Measurements from ENCODE around the gene DOCK7. TPM values are rescaled to one million over a fixed set of nuclear protein-coding genes. Genes with fewer than 3 reads are reported as not detected.
A peak's percentile ranks its signal among the peaks of the same experiment; 100 is the strongest.

The DOCK7 gene
- total RNA-seq, 1 donor from 2014 or later = 28.0 TPM

DNA sequence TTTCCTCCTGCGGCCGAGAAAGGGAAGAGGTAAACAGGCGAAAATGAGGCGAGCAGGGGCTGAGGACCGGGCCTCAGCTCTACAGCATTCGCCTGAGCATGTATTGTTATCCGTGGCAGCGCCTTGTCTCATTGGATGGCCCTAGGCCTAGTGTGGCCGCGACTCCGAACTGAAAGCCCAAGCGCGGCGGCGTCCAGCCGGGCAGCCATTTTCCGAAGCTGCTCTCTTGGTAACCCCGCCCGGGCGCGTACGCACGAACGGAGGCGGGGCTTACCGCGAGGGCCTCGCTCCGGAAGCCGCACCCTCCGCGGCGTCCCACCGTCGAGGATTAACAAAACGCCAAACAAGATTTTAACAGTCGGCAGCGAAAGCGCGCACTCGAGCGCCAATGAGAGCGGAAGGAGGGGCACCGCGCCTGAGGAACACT lies 252.1 kb downstream of the DOCK7 start:
- Mint-ChIP-seq H3K4me1 (ENCODE audit: unreplicated experiment) (peaks cover 13% of the 10 kb centered on the region), H3K27me3 (ENCODE audit: unreplicated experiment) (peaks cover 7% of the 10 kb centered on the region), H3K27ac (ENCODE audit: unreplicated experiment) (peak overlapping the region; percentile 99), H3K36me3 (ENCODE audit: low read depth, unreplicated experiment) (peaks cover 3% of the 10 kb centered on the region), H3K9me3 (ENCODE audit: unreplicated experiment) (no peaks in the 10 kb centered on the region), H3K4me3 (ENCODE audit: unreplicated experiment) (peak overlapping the region; percentile 95)
- DNase-seq (ENCODE audit: low spot score) = peak; percentile 94
- TF ChIP-seq, protein P1, sequence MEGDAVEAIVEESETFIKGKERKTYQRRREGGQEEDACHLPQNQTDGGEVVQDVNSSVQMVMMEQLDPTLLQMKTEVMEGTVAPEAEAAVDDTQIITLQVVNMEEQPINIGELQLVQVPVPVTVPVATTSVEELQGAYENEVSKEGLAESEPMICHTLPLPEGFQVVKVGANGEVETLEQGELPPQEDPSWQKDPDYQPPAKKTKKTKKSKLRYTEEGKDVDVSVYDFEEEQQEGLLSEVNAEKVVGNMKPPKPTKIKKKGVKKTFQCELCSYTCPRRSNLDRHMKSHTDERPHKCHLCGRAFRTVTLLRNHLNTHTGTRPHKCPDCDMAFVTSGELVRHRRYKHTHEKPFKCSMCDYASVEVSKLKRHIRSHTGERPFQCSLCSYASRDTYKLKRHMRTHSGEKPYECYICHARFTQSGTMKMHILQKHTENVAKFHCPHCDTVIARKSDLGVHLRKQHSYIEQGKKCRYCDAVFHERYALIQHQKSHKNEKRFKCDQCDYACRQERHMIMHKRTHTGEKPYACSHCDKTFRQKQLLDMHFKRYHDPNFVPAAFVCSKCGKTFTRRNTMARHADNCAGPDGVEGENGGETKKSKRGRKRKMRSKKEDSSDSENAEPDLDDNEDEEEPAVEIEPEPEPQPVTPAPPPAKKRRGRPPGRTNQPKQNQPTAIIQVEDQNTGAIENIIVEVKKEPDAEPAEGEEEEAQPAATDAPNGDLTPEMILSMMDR (IDR thresholded peaks at IDR 0.05; ENCODE audit: unreplicated experiment) = no peak

DNA sequence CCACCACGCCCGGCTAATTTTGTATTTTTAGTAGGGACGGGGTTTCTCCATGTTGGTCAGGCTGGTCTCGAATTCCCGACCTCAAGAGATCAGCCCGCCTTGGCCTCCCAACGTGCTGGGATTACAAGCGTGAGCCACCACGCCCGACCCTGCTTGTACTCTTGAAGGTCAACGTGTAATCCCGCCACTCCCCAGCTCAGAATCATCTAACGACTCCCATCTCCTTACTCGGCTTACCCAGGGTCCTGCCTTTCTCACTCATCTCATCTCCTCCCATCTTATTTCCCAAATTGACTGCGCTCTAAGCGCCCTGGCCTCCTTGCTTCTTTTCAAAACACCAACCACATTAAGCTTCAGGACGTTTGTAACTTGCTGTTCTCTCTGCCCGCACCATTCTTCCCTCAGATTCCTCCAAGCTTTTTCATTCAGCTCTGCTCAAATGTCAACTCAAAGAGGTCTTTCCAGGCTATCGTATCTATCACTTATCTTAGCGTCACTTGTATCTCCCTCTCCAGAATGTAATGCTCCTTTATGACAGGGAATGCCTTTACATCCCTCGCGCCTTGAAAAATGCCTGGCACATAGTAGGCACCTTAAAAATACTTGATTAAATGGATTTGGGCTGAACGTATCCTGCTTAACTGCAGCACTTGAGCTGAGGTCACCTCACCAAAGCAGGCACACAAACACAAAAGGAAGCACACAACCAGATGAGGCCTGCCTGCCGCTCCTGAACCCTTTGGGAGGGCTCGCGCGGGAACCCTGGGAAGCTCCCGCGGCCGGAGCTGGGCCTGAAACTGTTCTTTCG lies 252.8 kb downstream of the DOCK7 start:
- Mint-ChIP-seq H3K27ac (ENCODE audit: unreplicated experiment) (peak overlapping the region; percentile 99), H3K4me3 (ENCODE audit: unreplicated experiment) (peak overlapping the region; percentile 95), H3K4me1 (ENCODE audit: unreplicated experiment) (peaks cover 13% of the 10 kb centered on the region), H3K27me3 (ENCODE audit: unreplicated experiment) (peaks cover 7% of the 10 kb centered on the region), H3K36me3 (ENCODE audit: low read depth, unreplicated experiment) (peaks cover 3% of the 10 kb centered on the region), H3K9me3 (ENCODE audit: unreplicated experiment) (no peaks in the 10 kb centered on the region)
- TF ChIP-seq, protein P1 (IDR thresholded peaks at IDR 0.05; ENCODE audit: unreplicated experiment) = no peak
- DNase-seq (ENCODE audit: low spot score) = no peak

DNA sequence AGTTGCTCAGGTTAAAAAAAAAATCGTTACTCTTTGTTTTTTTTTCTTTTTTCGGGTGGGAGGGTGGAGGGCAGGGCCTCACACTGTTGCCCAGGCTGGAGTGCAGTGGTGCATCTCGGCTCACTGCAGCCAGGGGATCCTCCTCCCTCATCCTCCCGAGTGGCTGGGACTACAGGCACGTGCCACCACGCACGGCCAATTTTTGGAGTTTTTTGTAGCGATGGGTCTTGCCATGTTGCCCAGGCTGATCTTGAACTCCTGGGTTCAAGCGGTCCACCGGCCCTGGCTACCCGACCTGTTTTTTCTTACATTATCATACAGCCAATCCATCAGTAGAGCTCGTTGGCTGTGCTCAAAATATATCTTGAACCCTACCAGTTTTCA lies 253.6 kb downstream of the DOCK7 start:
- H3K27me3 Mint-ChIP-seq (ENCODE audit: unreplicated experiment) = peaks cover 7% of the 10 kb centered on the region
- H3K27ac Mint-ChIP-seq (ENCODE audit: unreplicated experiment) = no peak overlapping the region
- peaks cover 13% of the 10 kb centered on the region for H3K4me1 Mint-ChIP-seq (ENCODE audit: unreplicated experiment)
- no peak overlapping the region for H3K4me3 Mint-ChIP-seq (ENCODE audit: unreplicated experiment)
- no peak for DNase-seq (ENCODE audit: low spot score)
- TF ChIP-seq, protein P1 (IDR thresholded peaks at IDR 0.05; ENCODE audit: unreplicated experiment) = no peak
- peaks cover 3% of the 10 kb centered on the region for H3K36me3 Mint-ChIP-seq (ENCODE audit: low read depth, unreplicated experiment)
- no peaks in the 10 kb centered on the region for H3K9me3 Mint-ChIP-seq (ENCODE audit: unreplicated experiment)

DNA sequence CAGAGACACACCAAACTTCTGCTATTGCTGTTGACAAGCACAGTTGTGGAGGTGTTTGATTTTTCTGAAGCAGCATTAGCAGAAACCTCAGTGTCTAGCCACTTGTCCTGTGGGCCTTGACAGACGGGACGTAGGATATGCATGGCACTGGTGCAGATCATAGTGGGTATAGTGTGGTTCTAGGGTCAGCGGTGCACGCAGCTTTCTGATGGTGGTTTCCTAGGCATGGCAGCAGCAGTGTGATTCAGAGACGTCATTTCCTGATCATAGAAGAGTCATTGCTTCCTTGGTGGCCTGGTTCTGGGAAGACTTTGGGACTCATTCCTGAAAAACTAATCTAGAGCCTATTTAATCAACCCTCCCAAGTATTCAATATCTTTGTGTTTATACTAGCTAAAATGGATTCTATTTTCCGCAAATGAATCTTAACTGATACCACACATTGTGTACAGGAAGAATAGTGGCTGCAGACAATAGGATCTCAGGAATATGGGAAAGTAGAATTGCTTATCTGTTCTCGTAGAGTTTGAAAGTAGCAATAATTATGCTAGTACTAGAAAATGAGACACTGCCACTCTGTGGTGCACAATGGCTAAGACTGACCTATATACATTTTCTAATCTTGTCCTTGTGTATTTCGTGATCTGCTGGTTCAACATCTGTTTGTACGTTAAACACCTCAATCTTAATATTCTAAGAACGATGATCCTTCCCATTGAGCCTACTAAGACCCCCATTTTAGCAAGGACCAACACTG lies 254.1 kb downstream of the DOCK7 start:
- H3K4me3 Mint-ChIP-seq (ENCODE audit: unreplicated experiment) = peak overlapping the region; percentile 7
- DNase-seq (ENCODE audit: low spot score) = no peak
- no peaks in the 10 kb centered on the region for H3K9me3 Mint-ChIP-seq (ENCODE audit: unreplicated experiment)
- TF ChIP-seq, protein P1 (IDR thresholded peaks at IDR 0.05; ENCODE audit: unreplicated experiment) = no peak
- peaks cover 3% of the 10 kb centered on the region for H3K36me3 Mint-ChIP-seq (ENCODE audit: low read depth, unreplicated experiment)
- H3K27me3 Mint-ChIP-seq (ENCODE audit: unreplicated experiment) = peaks cover 7% of the 10 kb centered on the region
- peaks cover 13% of the 10 kb centered on the region for H3K4me1 Mint-ChIP-seq (ENCODE audit: unreplicated experiment)
- H3K27ac Mint-ChIP-seq (ENCODE audit: unreplicated experiment) = peak overlapping the region; percentile 38

DNA sequence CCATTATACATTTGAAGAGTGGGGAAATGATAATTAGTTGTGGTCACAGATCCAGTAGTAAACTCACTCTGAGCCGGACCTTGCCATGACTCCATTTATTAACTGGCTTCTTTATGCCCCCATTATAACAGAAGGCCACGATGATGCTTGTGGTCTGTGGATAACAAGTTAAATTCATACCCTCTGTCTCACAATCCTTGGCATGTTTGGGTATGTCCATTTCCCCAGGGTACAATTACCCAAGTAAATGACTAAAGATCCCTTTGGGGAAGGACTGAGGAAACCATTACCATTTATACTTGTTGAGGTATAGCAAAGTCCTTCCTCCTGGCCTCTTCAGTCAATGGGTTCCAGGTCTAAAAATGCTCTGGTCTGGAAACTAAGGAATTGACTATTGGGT lies 258.6 kb downstream of the DOCK7 start:
- peaks cover 2% of the 10 kb centered on the region for H3K27me3 Mint-ChIP-seq (ENCODE audit: unreplicated experiment)
- no peaks in the 10 kb centered on the region for H3K36me3 Mint-ChIP-seq (ENCODE audit: low read depth, unreplicated experiment)
- TF ChIP-seq, protein P1 (IDR thresholded peaks at IDR 0.05; ENCODE audit: unreplicated experiment) = no peak
- H3K9me3 Mint-ChIP-seq (ENCODE audit: unreplicated experiment) = no peaks in the 10 kb centered on the region
- no peak overlapping the region for H3K27ac Mint-ChIP-seq (ENCODE audit: unreplicated experiment)
- H3K4me1 Mint-ChIP-seq (ENCODE audit: unreplicated experiment) = peaks cover 7% of the 10 kb centered on the region
- no peak overlapping the region for H3K4me3 Mint-ChIP-seq (ENCODE audit: unreplicated experiment)
- DNase-seq (ENCODE audit: low spot score) = no peak

Data from endothelial cell (in vitro differentiated cells).